B cell (primary cell): ENCODE results near the gene ONECUT1. TPM values are rescaled to one million over a fixed set of nuclear protein-coding genes. Genes with fewer than 3 reads are reported as not detected.

Experiments used
- ATAC-seq: fragments of 200-7000 bp; cut with Tn5 transposase; one replicate; pipeline ENCODE4 v1.10.0; 2021; ENCODE audit warnings: low read depth, mild to moderate bottlenecking, moderate number of reproducible peaks, moderate library complexity
- CTCF ChIA-PET: fragments of 350-600 bp; sonication (Branson Sonifier 250); formaldehyde crosslinking; loops from one replicate; lab custom pipeline; 2021; ENCODE audit warnings: antibody characterized with exemption, inconsistent platforms; lab: Charles Lee
- POLR2A ChIA-PET: fragments of 350-600 bp; sonication (Branson Sonifier 250); formaldehyde crosslinking; loops from one replicate; lab custom pipeline; 2021; ENCODE audit warnings: antibody characterized with exemption; lab: Charles Lee
- DNase-seq: peaks from one replicate; pipeline ENCODE4 v3.0.0; 2013
- H2AFZ ChIP-seq: 2 replicates; pipeline ENCODE4 v1.6.1; 2012; ENCODE audit warnings: mild to moderate bottlenecking, low read depth, low read length; ENCODE audit not compliant: insufficient read depth, poor library complexity, severe bottlenecking
- H3K27ac ChIP-seq, 2 donors: 1 replicate in 1 of 2; 2 replicates in 1 of 2; pipeline ENCODE4 v1.5.1; 2012 to 2013; ENCODE audit warnings: low read length in 2 of 2, mild to moderate bottlenecking in 2 of 2, moderate library complexity in 1 of 2
- H3K27me3 ChIP-seq, 4 experiments: fragments of 200-600 bp in 1 of 4; sonication (generic) in 1 of 4; replicated peaks in 1 of 4; 1 replicate in 2 of 4; 2 replicates in 2 of 4; pipeline versions ENCODE4 v1.6.1 to v1.7.0; 2013 to 2016; ENCODE audit warnings: low read length in 3 of 4, mild to moderate bottlenecking in 2 of 4, mixed read lengths in 1 of 4, moderate library complexity in 1 of 4; ENCODE audit not compliant: insufficient read depth in 4 of 4, control insufficient read depth in 3 of 4; ENCODE audit errors: control extremely low read depth in 1 of 4
- H3K36me3 ChIP-seq, 2 experiments: replicated peaks in 1 of 2; 1 replicate in 1 of 2; 2 replicates in 1 of 2; pipeline versions ENCODE4 v1.6.1 to v1.7.1; 2013; ENCODE audit warnings: low read length in 1 of 2; ENCODE audit not compliant: insufficient read depth in 2 of 2, control insufficient read depth in 1 of 2; ENCODE audit errors: control extremely low read depth in 1 of 2, extremely low read depth in 1 of 2
- H3K4me1 ChIP-seq, 2 donors: fragments of 200-600 bp in 1 of 2; sonication (generic) in 1 of 2; 1 replicate in 1 of 2; 2 replicates in 1 of 2; pipeline versions ENCODE4 v1.5.1 to v1.6.1; 2013 to 2017; ENCODE audit warnings: low read length in 2 of 2; ENCODE audit not compliant: control insufficient read depth in 2 of 2, insufficient read depth in 2 of 2
- H3K4me2 ChIP-seq: replicated peaks from 2 replicates; pipeline ENCODE3; 2012; ENCODE audit warnings: mild to moderate bottlenecking, low read depth, low read length; ENCODE audit not compliant: poor library complexity, severe bottlenecking
- H3K4me3 ChIP-seq, 5 experiments: fragments of 200-600 bp in 1 of 5; sonication (generic) in 1 of 5; 1 replicate in 3 of 5; 2 replicates in 2 of 5; pipeline versions ENCODE4 v1.5.1 to v1.7.0; 2011 to 2016; ENCODE audit warnings: low read length in 4 of 5, mild to moderate bottlenecking in 4 of 5, low read depth in 2 of 5, control low read depth in 1 of 5, moderate library complexity in 1 of 5; ENCODE audit not compliant: insufficient read depth in 1 of 5; ENCODE audit errors: control extremely low read depth in 1 of 5, extremely low read depth in 1 of 5
- H3K79me2 ChIP-seq: fragments of 200-600 bp; sonication (generic); one replicate; pipeline ENCODE4 v1.6.0; 2016; ENCODE audit warnings: low read length; ENCODE audit not compliant: control insufficient read depth, insufficient read depth
- H3K9ac ChIP-seq: fragments of 200-600 bp; sonication (generic); 2 replicates; pipeline ENCODE4 v1.6.1; 2017; ENCODE audit warnings: mild to moderate bottlenecking, low read length, moderate library complexity
- H3K9me3 ChIP-seq, 3 donors: one replicate each; pipeline versions ENCODE4 v1.6.1 to v1.7.1; 2013; ENCODE audit warnings: low read length in 2 of 3; ENCODE audit not compliant: control insufficient read depth in 2 of 3, insufficient read depth in 1 of 3; ENCODE audit errors: control extremely low read depth in 1 of 3
- H4K20me1 ChIP-seq: 2 replicates; pipeline ENCODE4 v1.6.0; 2012; ENCODE audit warnings: mild to moderate bottlenecking, low read length; ENCODE audit not compliant: insufficient read depth, control insufficient read depth, poor library complexity, severe bottlenecking
- H3K27ac Mint-ChIP-seq: one replicate; pipeline ENCODE4 v1.8.0; 2021; ENCODE audit warnings: mixed read lengths
- H3K27me3 Mint-ChIP-seq: one replicate; pipeline ENCODE4 v1.8.0; 2021; ENCODE audit warnings: mixed read lengths
- H3K4me1 Mint-ChIP-seq: one replicate; pipeline ENCODE4 v1.8.0; 2021; ENCODE audit warnings: mixed read lengths
- H3K4me3 Mint-ChIP-seq: one replicate; pipeline ENCODE4 v1.8.0; 2021; ENCODE audit warnings: mixed read lengths
- H3K9me3 Mint-ChIP-seq: one replicate; pipeline ENCODE4 v1.8.0; 2022; ENCODE audit warnings: mixed read lengths; ENCODE audit not compliant: insufficient read depth
- EZH2 ChIP-seq: IDR thresholded peaks from 2 replicates; pipeline ENCODE4 v1.6.1; 2012; ENCODE audit warnings: borderline replicate concordance, low read depth, mild to moderate bottlenecking, moderate library complexity, low read length; ENCODE audit not compliant: insufficient read depth, poor library complexity, severe bottlenecking
- WGBS: methylation state at CpG from one replicate; pipeline ENCODE4 v1.1.5; 2013; ENCODE audit warnings: missing lambda C conversion rate; ENCODE audit not compliant: insufficient coverage; 5-methylcytosine and 5-hydroxymethylcytosine counted together
- intact Hi-C: fragments of 100-400 bp; cut with micrococcal nuclease; formaldehyde crosslinking; loops from one replicate; pipeline ENCODE4 v1.10.0; 2022
- polyA plus RNA-seq: library from polyadenylated mRNA; depleted of rRNA; stranded (reverse); fragments of >200 nt; gene quantifications from 2 replicates; pipeline ENCODE4 v1.2.3, GENCODE V29; 2012
- total RNA-seq, 2 donors: library from RNA; stranded (reverse); fragments of 120-200 nt in 1 of 2; gene quantifications; 1 replicate in 1 of 2; 2 replicates in 1 of 2; pipeline versions ENCODE4 v1.2.3 to v1.2.4, GENCODE V29; 2013 to 2022
- TF ChIP-seq, protein P1 (sequence below): fragments of 200-600 bp; IDR thresholded peaks from one replicate; pipeline ENCODE4 v1.8.0; 2022; ENCODE audit warnings: antibody characterized with exemption, mild to moderate bottlenecking

Gene ONECUT1
- total and polyA plus RNA-seq, 2 donors (not counting 1 experiment from before 2014, with no cell fraction given), result not detected

DNA sequence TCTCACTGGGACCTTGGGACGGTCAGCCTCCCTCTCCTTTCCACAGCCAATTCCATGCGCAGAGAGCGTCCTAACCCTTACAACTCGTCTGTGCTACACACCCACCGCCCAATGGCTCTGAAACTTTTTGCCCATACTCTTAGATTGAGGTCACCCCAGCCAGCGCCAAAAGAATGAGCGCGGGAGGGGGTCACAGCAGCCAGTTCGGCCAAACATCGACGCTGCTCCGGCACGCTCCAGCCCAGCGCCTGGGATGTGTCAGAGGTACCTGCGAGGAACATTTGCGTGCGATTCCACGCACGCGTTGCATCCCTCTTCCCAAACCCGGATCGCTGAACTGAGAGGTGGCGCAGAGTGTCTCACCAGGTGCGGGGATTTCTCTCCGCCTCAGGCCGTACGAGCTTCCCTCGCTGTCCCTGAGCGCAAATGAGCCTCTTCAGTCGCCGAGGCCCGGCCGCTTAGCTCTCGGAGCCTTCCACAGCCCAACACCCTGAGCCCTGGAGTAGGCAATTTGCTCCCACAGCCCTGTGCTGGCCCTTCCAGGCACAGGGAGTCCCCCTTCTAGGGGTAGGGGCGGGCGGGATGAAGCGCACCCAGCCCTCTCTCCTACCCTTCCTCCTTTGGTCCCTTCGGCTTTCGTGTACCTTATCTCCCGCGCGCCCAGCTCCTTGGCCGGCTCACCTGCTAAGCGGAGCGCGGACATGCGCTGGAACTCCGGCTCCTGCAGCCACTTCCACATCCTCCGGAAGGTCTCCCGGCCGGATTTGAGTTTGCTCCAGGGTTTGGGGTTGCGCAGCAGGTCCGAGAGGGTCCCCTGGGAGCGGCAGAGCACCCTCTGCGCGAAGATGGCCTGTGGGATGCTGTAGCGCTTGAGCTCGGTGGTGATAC lies 1.8 kb downstream of the ONECUT1 start:
- TF ChIP-seq, protein P1, sequence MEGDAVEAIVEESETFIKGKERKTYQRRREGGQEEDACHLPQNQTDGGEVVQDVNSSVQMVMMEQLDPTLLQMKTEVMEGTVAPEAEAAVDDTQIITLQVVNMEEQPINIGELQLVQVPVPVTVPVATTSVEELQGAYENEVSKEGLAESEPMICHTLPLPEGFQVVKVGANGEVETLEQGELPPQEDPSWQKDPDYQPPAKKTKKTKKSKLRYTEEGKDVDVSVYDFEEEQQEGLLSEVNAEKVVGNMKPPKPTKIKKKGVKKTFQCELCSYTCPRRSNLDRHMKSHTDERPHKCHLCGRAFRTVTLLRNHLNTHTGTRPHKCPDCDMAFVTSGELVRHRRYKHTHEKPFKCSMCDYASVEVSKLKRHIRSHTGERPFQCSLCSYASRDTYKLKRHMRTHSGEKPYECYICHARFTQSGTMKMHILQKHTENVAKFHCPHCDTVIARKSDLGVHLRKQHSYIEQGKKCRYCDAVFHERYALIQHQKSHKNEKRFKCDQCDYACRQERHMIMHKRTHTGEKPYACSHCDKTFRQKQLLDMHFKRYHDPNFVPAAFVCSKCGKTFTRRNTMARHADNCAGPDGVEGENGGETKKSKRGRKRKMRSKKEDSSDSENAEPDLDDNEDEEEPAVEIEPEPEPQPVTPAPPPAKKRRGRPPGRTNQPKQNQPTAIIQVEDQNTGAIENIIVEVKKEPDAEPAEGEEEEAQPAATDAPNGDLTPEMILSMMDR, result no peak
- TF ChIP-seq EZH2, result peak; percentile 51
- Histone ChIP-seq H3K36me3 (no peaks in the 10 kb centered on the region), H3K79me2 (no peaks in the 10 kb centered on the region), H3K9ac (no peak overlapping the region), H2AFZ (no peak overlapping the region), H3K4me3 (no peak overlapping the region), H3K4me2 (peak overlapping the region; percentile 99), H3K27ac (no peak overlapping the region), H3K9me3 (peaks cover 3 to 73% (median 4%) of the 10 kb centered on the region in 3 donors), H3K4me1 (peaks cover 59 to 72% of the 10 kb centered on the region in 2 donors), H4K20me1 (no peaks in the 10 kb centered on the region), H3K27me3 (peaks cover 0 to 94% (median 81%) of the 10 kb centered on the region in 4 experiments)
- Mint-ChIP-seq H3K4me1 (peaks cover 43% of the 10 kb centered on the region), H3K27me3 (peaks cover 62% of the 10 kb centered on the region), H3K27ac (peak overlapping the region; percentile 46), H3K4me3 (peak overlapping the region; percentile 72), H3K9me3 (no peaks in the 10 kb centered on the region)
- 15% methylated on average over 56 of the region's 58 CpGs for WGBS
- ATAC-seq (no peak), DNase-seq (peak; percentile 48)
- intact Hi-C loops, result no loop called here
- CTCF ChIA-PET, result interaction anchor here (1.2 kb wide), 1 partner anchor 17 kb away, joined by 3 read pairs; no protein-coding TSS in a partner anchor
- POLR2A ChIA-PET, result interaction anchor here (0.6 kb wide), 1 partner anchor 39 kb away, joined by 4 read pairs; no protein-coding TSS in a partner anchor
